Measurements from ENCODE around the gene LYPD1.

DNA sequence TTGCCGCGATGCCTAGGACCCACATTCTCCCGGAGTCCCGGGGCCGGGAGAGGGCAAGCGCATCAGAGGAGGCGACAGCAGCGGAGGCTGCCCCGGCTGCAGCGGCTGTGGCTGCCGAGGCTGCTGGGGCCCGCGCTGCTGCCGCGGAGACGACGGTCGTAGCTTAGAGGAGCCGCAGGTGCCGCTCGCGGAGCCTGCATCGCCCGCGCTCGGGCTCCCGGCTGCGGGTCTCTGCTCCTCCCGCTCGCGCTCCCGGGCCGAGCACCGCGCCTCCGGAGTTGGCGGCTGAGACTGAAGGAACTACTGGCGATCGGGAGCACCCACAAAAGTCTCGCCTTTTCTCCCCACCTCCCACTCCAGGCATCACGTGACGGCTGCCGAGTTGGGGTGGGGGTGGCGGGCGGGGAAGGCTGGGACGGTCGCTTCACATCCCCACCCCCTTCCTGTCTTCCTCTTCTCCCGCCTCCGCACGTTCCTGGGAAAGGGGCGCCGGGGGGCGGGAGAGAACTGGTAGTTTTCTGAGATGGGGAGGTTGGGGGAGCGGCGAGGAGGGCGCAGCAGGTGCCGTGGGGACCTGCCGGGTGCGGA lies at the start of gene LYPD1:
- TF ChIP-seq POLR2AphosphoS5 (IDR thresholded peaks at IDR 0.05; ENCODE audit: low read depth, low read length) (no peak), TAF1 (IDR thresholded peaks at IDR 0.05; ENCODE audit: borderline replicate concordance, insufficient read depth, low read length) (no peak), SIN3A (IDR thresholded peaks at IDR 0.05; ENCODE audit: borderline replicate concordance, insufficient read depth, low read length) (no peak)

Measured in PFSK-1 (cell line).